Heart left ventricle (tissue), 16 donors: Measurements from ENCODE around the gene ERP29. TPM values are rescaled to one million over a fixed set of nuclear protein-coding genes. Genes with fewer than 3 reads are reported as not detected.

Experiments used
- ATAC-seq, 4 donors: fragments of 200-7000 bp; cut with Tn5 transposase; one replicate each; pipeline ENCODE4 v1.9.1; 2020 to 2022; ENCODE audit warnings: moderate library complexity in 4 of 4, mild to moderate bottlenecking in 3 of 4, moderate number of reproducible peaks in 1 of 4
- DNase-seq, 5 donors: peaks; one replicate each; pipeline ENCODE4 v3.0.0-alpha.2; 2020
- H3K27ac ChIP-seq, 12 donors: fragments of 200-600 bp; sonication (generic) in 4 of 12; one replicate each; pipeline versions ENCODE4 v1.5.0 to v1.8.0; 2016 to 2022; ENCODE audit warnings: mild to moderate bottlenecking in 2 of 12
- H3K27me3 ChIP-seq, 9 donors: fragments of 200-600 bp; sonication (generic) in 2 of 9; one replicate each; pipeline versions ENCODE4 v1.5.1 to v1.8.0; 2016 to 2022; ENCODE audit warnings: mild to moderate bottlenecking in 3 of 9
- H3K36me3 ChIP-seq, 9 donors: fragments of 200-600 bp; sonication (generic) in 2 of 9; one replicate each; pipeline versions ENCODE4 v1.5.0 to v1.8.0; 2018 to 2022; ENCODE audit warnings: mild to moderate bottlenecking in 2 of 9
- H3K4me1 ChIP-seq, 12 donors: fragments of 200-600 bp; sonication (generic) in 4 of 12; one replicate each; pipeline versions ENCODE4 v1.5.0 to v1.8.0; 2016 to 2022; ENCODE audit warnings: mild to moderate bottlenecking in 3 of 12
- H3K4me3 ChIP-seq, 12 donors: fragments of 200-600 bp; sonication (generic) in 4 of 12; one replicate each; pipeline versions ENCODE4 v1.5.0 to v1.8.0; 2017 to 2022; ENCODE audit warnings: mild to moderate bottlenecking in 9 of 12, moderate library complexity in 4 of 12
- H3K9me3 ChIP-seq, 12 donors: fragments of 200-600 bp; sonication (generic) in 4 of 12; one replicate each; pipeline versions ENCODE4 v1.5.0 to v1.8.0; 2016 to 2022; ENCODE audit warnings: mild to moderate bottlenecking in 1 of 12
- CTCF ChIP-seq, 12 donors: fragments of 200-600 bp; sonication (generic) in 4 of 12; IDR thresholded peaks; one replicate each; pipeline versions ENCODE4 v1.5.0 to v1.8.0; 2018 to 2022; ENCODE audit warnings: antibody characterized with exemption in 12 of 12, mild to moderate bottlenecking in 5 of 12
- POLR2A ChIP-seq, 2 donors: fragments of 450-650 bp; IDR thresholded peaks; one replicate each; pipeline ENCODE4 v1.6.1; 2017; ENCODE audit warnings: antibody characterized with exemption in 2 of 2, mild to moderate bottlenecking in 2 of 2, moderate library complexity in 2 of 2
- WGBS, 4 donors: extraction: QIAGEN DNeasy Blood & Tissue Kit in 2 of 4; methylation state at CpG; one replicate each; pipeline versions ENCODE4 v1.1.5 to v1.1.7; 2013 to 2018; 5-methylcytosine and 5-hydroxymethylcytosine counted together
- intact Hi-C, 10 donors: fragments of 100-400 bp; cut with DNase I; formaldehyde crosslinking; loops; one replicate each; pipeline versions ENCODE4 v1.11.1 to v1.14.2; 2022
- polyA plus RNA-seq, 2 donors: library from polyadenylated mRNA; stranded (reverse); fragments of 200-250 nt; gene quantifications; one replicate each; pipeline ENCODE4 v1.2.3, GENCODE V29; 2013
- total RNA-seq, 9 donors: library from RNA; depleted of rRNA in 2 of 9; stranded (reverse); fragments of >200 nt in 2 of 9; fragmentation: NEBNext Ultra II Directional in 3 of 9; extraction: Animal tissue kit (Norgen Biotek cat#: 25700) in 3 of 9; gene quantifications; one replicate each; pipeline versions ENCODE4 v1.1.0 to v1.2.4, GENCODE V29; 2016 to 2023
- donor health status: ischemic (EF 13 %, LVEDD 7.1; RV severe dilation, severe dysfunction).
- donor health status: healthy with polysubstance abuse.
- donor health status: DM: no; HTN: yes; CAD: no.
- donor health status: DM: no; HTN: no; CAD: no.
- donor health status: ischemic (EF 25% LVEDD 6.9; RV normal size, moderate dysfunction).
- donor health status: ischemic (EF 25% LVEDD 5.7; RV mildly dilated, moderate dysfunction).
- donor health status: healthy.
- donor health status: DM: yes; HTN: yes; CAD: no.
- donor health status: ischemic (EF 35%, LVEDD 5.7; RV mildly dilated, moderate dysfunction).
- donor health status: nonischemic (EF 11% LVEDD 7.7; RV severe dilation, severe dysfunction).
- donor health status: DM: yes; HTN: yes; CAD: no.
- donor health status: PGD.
- donor health status: ischemic (EF 29% LVEDD 5.4; RV normal size, mild dysfunction).
- donor health status: nonischemic (EF 23%, LVEDD 6.1; RV moderate dilation, normal function).

ERP29 gene
- total and polyA plus RNA-seq, 11 donors = 22.5 to 92.5 (median 55.9) TPM

- ATAC-seq = peak in 1 of 4 donors; percentile 35
Observed at GRCh38 chr12:112046003-112046402, 32.8 kb downstream of the ERP29 start.

GRCh38 chr12:112049351-112049750, 36.1 kb downstream of the ERP29 start:
- no peak for DNase-seq
- ATAC-seq = no peak
- peaks cover 0 to 9% (median 0%) of the 10 kb centered on the region in 12 donors for H3K4me1 ChIP-seq
- intact Hi-C loops = loop anchor here in 2 of 10 donors (5.0 to 10.0 kb wide), 2 partner anchors 33 to 45 kb away; no protein-coding TSS in a partner anchor
- peaks cover 0 to 100% (median 99%) of the 10 kb centered on the region in 9 donors for H3K36me3 ChIP-seq
- H3K4me3 ChIP-seq = no peak overlapping the region
- H3K9me3 ChIP-seq = no peaks in the 10 kb centered on the region
- 94 to 96% (median 95%) methylated on average over 13 of the region's 13 CpGs for WGBS, 4 donors
- TF ChIP-seq POLR2A (IDR thresholded peaks at IDR 0.05) (no peak), CTCF (IDR thresholded peaks at IDR 0.05) (no peak)
- no peaks in the 10 kb centered on the region for H3K27me3 ChIP-seq
- H3K27ac ChIP-seq = peak overlapping the region in 1 of 12 donors; percentile 81

More at GRCh38 chr12:112046003-112046402, 32.8 kb downstream of the ERP29 start:
- Histone ChIP-seq H3K27me3 (no peaks in the 10 kb centered on the region), H3K27ac (peak overlapping the region in 1 of 12 donors; percentile 81), H3K4me1 (peaks cover 0 to 9% (median 0%) of the 10 kb centered on the region in 12 donors), H3K36me3 (peaks cover 0 to 100% (median 99%) of the 10 kb centered on the region in 9 donors), H3K4me3 (no peak overlapping the region), H3K9me3 (no peaks in the 10 kb centered on the region)
- DNase-seq = no peak
- intact Hi-C loops = loop anchor here in 2 of 10 donors (5.0 to 10.0 kb wide), 2 partner anchors 36 to 49 kb away; no protein-coding TSS in a partner anchor
- WGBS, 4 donors = 69 to 80% (median 76%) methylated on average over 4 of the region's 4 CpGs
- TF ChIP-seq POLR2A (IDR thresholded peaks at IDR 0.05) (no peak), CTCF (IDR thresholded peaks at IDR 0.05) (no peak)

- Histone ChIP-seq H3K36me3 (peaks cover 0 to 100% (median 100%) of the 10 kb centered on the region in 9 donors), H3K27me3 (no peaks in the 10 kb centered on the region), H3K9me3 (no peaks in the 10 kb centered on the region), H3K4me3 (no peak overlapping the region), H3K27ac (no peak overlapping the region), H3K4me1 (peaks cover 0 to 4% (median 0%) of the 10 kb centered on the region in 12 donors)
- DNase-seq (no peak), ATAC-seq (no peak)
- TF ChIP-seq CTCF (IDR thresholded peaks at IDR 0.05) = no peak
- TF ChIP-seq POLR2A (IDR thresholded peaks at IDR 0.05) = no peak
- intact Hi-C loops = loop anchor here in 1 of 10 donors (10.0 kb wide), 1 partner anchor 184 kb away; no protein-coding TSS in a partner anchor
- WGBS, 4 donors = 91 to 97% (median 93%) methylated on average over 2 of the region's 2 CpGs
Observed at GRCh38 chr12:112061137-112061536, 47.9 kb downstream of the ERP29 start.

GRCh38 chr12:112063273-112063672, 50.0 kb downstream of the ERP29 start:
- H3K36me3 ChIP-seq = peaks cover 0 to 100% (median 100%) of the 10 kb centered on the region in 9 donors
- H3K4me1 ChIP-seq = peaks cover 0 to 9% (median 0%) of the 10 kb centered on the region in 12 donors
- H3K27ac ChIP-seq = no peak overlapping the region
- no peak for ATAC-seq
- no peak overlapping the region for H3K4me3 ChIP-seq
- 96 to 99% (median 98%) methylated on average over 2 of the region's 2 CpGs for WGBS, 4 donors
- TF ChIP-seq POLR2A (IDR thresholded peaks at IDR 0.05) = no peak
- no peak for TF ChIP-seq CTCF (IDR thresholded peaks at IDR 0.05)
- H3K27me3 ChIP-seq = no peaks in the 10 kb centered on the region
- no peaks in the 10 kb centered on the region for H3K9me3 ChIP-seq
- no peak for DNase-seq
- intact Hi-C loops = loop anchor here in 1 of 10 donors (10.0 kb wide), 1 partner anchor 182 kb away; no protein-coding TSS in a partner anchor
